Chondrocyte (in vitro differentiated cells): ENCODE measurements around the gene COG5. TPM values are rescaled to one million over a fixed set of nuclear protein-coding genes. Genes with fewer than 3 reads are reported as not detected.

Experiments used
- DNase-seq: peaks from one replicate; pipeline ENCODE4 v3.0.0; 2021; ENCODE audit warnings: mixed read lengths, low spot score
- H3K27ac Mint-ChIP-seq: one replicate; pipeline ENCODE4 v1.8.0; 2021; ENCODE audit warnings: mild to moderate bottlenecking, moderate library complexity, mixed read lengths; ENCODE audit not compliant: unreplicated experiment
- H3K27me3 Mint-ChIP-seq: 2 replicates; pipeline ENCODE4 v1.8.0; 2021; ENCODE audit warnings: low read depth, mixed read lengths
- H3K36me3 Mint-ChIP-seq: 2 replicates; pipeline ENCODE4 v1.8.0; 2021; ENCODE audit warnings: low read depth, mixed read lengths
- H3K4me1 Mint-ChIP-seq: 2 replicates; pipeline ENCODE4 v1.8.0; 2021; ENCODE audit warnings: low read depth, mild to moderate bottlenecking, mixed read lengths
- H3K4me3 Mint-ChIP-seq: one replicate; pipeline ENCODE4 v1.8.0; 2021; ENCODE audit warnings: mild to moderate bottlenecking, moderate library complexity, mixed read lengths; ENCODE audit not compliant: unreplicated experiment
- H3K9me3 Mint-ChIP-seq: 2 replicates; pipeline ENCODE4 v1.8.0; 2021; ENCODE audit warnings: low read depth, mixed read lengths
- total RNA-seq: library from RNA; stranded (reverse); gene quantifications from 3 replicates; pipeline ENCODE4 v1.2.1, GENCODE V29; 2021
- TF ChIP-seq, protein P1 (sequence below): fragments of 200-600 bp; sonication (generic); IDR thresholded peaks from 2 replicates; pipeline ENCODE4 v1.5.0; 2021; ENCODE audit warnings: antibody characterized with exemption, mild to moderate bottlenecking, moderate library complexity

The COG5 gene
- total RNA-seq, 1 donor from 2014 or later: 52.8 TPM

- H3K27ac Mint-ChIP-seq: no peak overlapping the region
- TF ChIP-seq, protein P1, sequence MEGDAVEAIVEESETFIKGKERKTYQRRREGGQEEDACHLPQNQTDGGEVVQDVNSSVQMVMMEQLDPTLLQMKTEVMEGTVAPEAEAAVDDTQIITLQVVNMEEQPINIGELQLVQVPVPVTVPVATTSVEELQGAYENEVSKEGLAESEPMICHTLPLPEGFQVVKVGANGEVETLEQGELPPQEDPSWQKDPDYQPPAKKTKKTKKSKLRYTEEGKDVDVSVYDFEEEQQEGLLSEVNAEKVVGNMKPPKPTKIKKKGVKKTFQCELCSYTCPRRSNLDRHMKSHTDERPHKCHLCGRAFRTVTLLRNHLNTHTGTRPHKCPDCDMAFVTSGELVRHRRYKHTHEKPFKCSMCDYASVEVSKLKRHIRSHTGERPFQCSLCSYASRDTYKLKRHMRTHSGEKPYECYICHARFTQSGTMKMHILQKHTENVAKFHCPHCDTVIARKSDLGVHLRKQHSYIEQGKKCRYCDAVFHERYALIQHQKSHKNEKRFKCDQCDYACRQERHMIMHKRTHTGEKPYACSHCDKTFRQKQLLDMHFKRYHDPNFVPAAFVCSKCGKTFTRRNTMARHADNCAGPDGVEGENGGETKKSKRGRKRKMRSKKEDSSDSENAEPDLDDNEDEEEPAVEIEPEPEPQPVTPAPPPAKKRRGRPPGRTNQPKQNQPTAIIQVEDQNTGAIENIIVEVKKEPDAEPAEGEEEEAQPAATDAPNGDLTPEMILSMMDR: no peak
Measured at GRCh38 chr7:107486041-107486440, 77.7 kb downstream of the COG5 start.

GRCh38 chr7:107482571-107482970, 81.1 kb downstream of the COG5 start:
- TF ChIP-seq, protein P1: no peak
- H3K4me1 Mint-ChIP-seq: no peaks in the 10 kb centered on the region
- no peaks in the 10 kb centered on the region for H3K27me3 Mint-ChIP-seq
- no peak overlapping the region for H3K4me3 Mint-ChIP-seq
- no peaks in the 10 kb centered on the region for H3K36me3 Mint-ChIP-seq
- no peak overlapping the region for H3K27ac Mint-ChIP-seq
- DNase-seq: no peak
- H3K9me3 Mint-ChIP-seq: no peaks in the 10 kb centered on the region

More at GRCh38 chr7:107486041-107486440, 77.7 kb downstream of the COG5 start:
- no peak for DNase-seq
- Mint-ChIP-seq H3K4me3 (no peak overlapping the region), H3K36me3 (no peaks in the 10 kb centered on the region), H3K4me1 (peaks cover 8% of the 10 kb centered on the region), H3K27me3 (no peaks in the 10 kb centered on the region), H3K9me3 (no peaks in the 10 kb centered on the region)

GRCh38 chr7:107480932-107481331, 82.8 kb downstream of the COG5 start:
- no peaks in the 10 kb centered on the region for H3K4me1 Mint-ChIP-seq

GRCh38 chr7:107479303-107479702, 84.4 kb downstream of the COG5 start:
- H3K36me3 Mint-ChIP-seq: no peaks in the 10 kb centered on the region
- no peak for DNase-seq

More at GRCh38 chr7:107480932-107481331, 82.8 kb downstream of the COG5 start:
- no peaks in the 10 kb centered on the region for H3K27me3 Mint-ChIP-seq
- H3K4me3 Mint-ChIP-seq: no peak overlapping the region
- H3K36me3 Mint-ChIP-seq: no peaks in the 10 kb centered on the region
- H3K27ac Mint-ChIP-seq: no peak overlapping the region
- TF ChIP-seq, protein P1: no peak
- no peak for DNase-seq
- H3K9me3 Mint-ChIP-seq: no peaks in the 10 kb centered on the region

GRCh38 chr7:107474104-107474521, 89.6 kb downstream of the COG5 start:
- Mint-ChIP-seq H3K36me3 (no peaks in the 10 kb centered on the region), H3K4me3 (no peak overlapping the region), H3K27ac (no peak overlapping the region), H3K9me3 (no peaks in the 10 kb centered on the region), H3K27me3 (no peaks in the 10 kb centered on the region), H3K4me1 (no peaks in the 10 kb centered on the region)
- DNase-seq: no peak
- TF ChIP-seq, protein P1: no peak

More at GRCh38 chr7:107479303-107479702, 84.4 kb downstream of the COG5 start:
- no peak overlapping the region for H3K4me3 Mint-ChIP-seq
- H3K9me3 Mint-ChIP-seq: no peaks in the 10 kb centered on the region
- H3K27ac Mint-ChIP-seq: no peak overlapping the region
- TF ChIP-seq, protein P1: no peak
- no peaks in the 10 kb centered on the region for H3K27me3 Mint-ChIP-seq
- no peaks in the 10 kb centered on the region for H3K4me1 Mint-ChIP-seq
